ENCODE results near the gene TP53TG5.

TP53TG5 gene

GRCh38 chr20:45366631-45367030 is 11.5 kb downstream of the TP53TG5 start:
- Histone ChIP-seq H3K27me3 (ENCODE audit: control insufficient read depth, low read length) (no peaks in the 10 kb centered on the region), H4K20me1 (ENCODE audit: control insufficient read depth, insufficient read depth, low read depth, low read length) (peaks cover 19% of the 10 kb centered on the region), H3K4me2 (ENCODE audit: low read length) (no peak overlapping the region; the same call in 1 of the 2 replicates), H3K4me1 (ENCODE audit: control insufficient read depth, low read length) (peaks cover 67% of the 10 kb centered on the region), H3K9me2 (replicated peaks; ENCODE audit: control insufficient read depth, low read length) (no peaks in the 10 kb centered on the region), H3F3A (ENCODE audit: control insufficient read depth, insufficient read depth) (peaks cover 26% of the 10 kb centered on the region), H3K9me3 (ENCODE audit: control insufficient read depth, insufficient read depth, low read length) (no peaks in the 10 kb centered on the region), H3K79me2 (ENCODE audit: control insufficient read depth, low read length) (peaks cover 38% of the 10 kb centered on the region), H3K27ac (ENCODE audit: low read depth, low read length) (no peak overlapping the region), H3K4me3 (ENCODE audit: low read length) (no peak overlapping the region), H3K36me3 (ENCODE audit: control insufficient read depth, low read length) (peaks cover 43% of the 10 kb centered on the region)
- TF ChIP-seq EZH2phosphoT487 (IDR thresholded peaks at IDR 0.05; ENCODE audit: borderline replicate concordance, low read length): no peak
- no peak for TF ChIP-seq CTCF (IDR thresholded peaks at IDR 0.05; ENCODE audit: low read depth, low read length, poor library complexity, severe bottlenecking)

GRCh38 chr20:45366192-45366591 is 11.9 kb downstream of the TP53TG5 start:
- no peaks in the 10 kb centered on the region for H3K9me2 ChIP-seq (replicated peaks; ENCODE audit: control insufficient read depth, low read length)
- H3K4me2 ChIP-seq (ENCODE audit: low read length): no peak overlapping the region
- H3K4me1 ChIP-seq (ENCODE audit: control insufficient read depth, low read length): peaks cover 71% of the 10 kb centered on the region
- no peaks in the 10 kb centered on the region for H3K9me3 ChIP-seq (ENCODE audit: control insufficient read depth, insufficient read depth, low read length)
- no peak overlapping the region for H3K27ac ChIP-seq (ENCODE audit: low read depth, low read length)
- TF ChIP-seq EZH2phosphoT487 (IDR thresholded peaks at IDR 0.05; ENCODE audit: borderline replicate concordance, low read length): no peak
- no peak for TF ChIP-seq CTCF (IDR thresholded peaks at IDR 0.05; ENCODE audit: low read depth, low read length, poor library complexity, severe bottlenecking)
- H3K4me3 ChIP-seq (ENCODE audit: low read length): no peak overlapping the region
- peaks cover 19% of the 10 kb centered on the region for H4K20me1 ChIP-seq (ENCODE audit: control insufficient read depth, insufficient read depth, low read depth, low read length)
- no peaks in the 10 kb centered on the region for H3K27me3 ChIP-seq (ENCODE audit: control insufficient read depth, low read length)
- H3K79me2 ChIP-seq (ENCODE audit: control insufficient read depth, low read length): peaks cover 38% of the 10 kb centered on the region
- peaks cover 21% of the 10 kb centered on the region for H3F3A ChIP-seq (ENCODE audit: control insufficient read depth, insufficient read depth)
- H3K36me3 ChIP-seq (ENCODE audit: control insufficient read depth, low read length): peaks cover 43% of the 10 kb centered on the region

GRCh38 chr20:45365444-45365970 is 12.6 kb downstream of the TP53TG5 start:
- Histone ChIP-seq H3F3A (ENCODE audit: control insufficient read depth, insufficient read depth) (peaks cover 21% of the 10 kb centered on the region), H3K36me3 (ENCODE audit: control insufficient read depth, low read length) (peaks cover 43% of the 10 kb centered on the region), H3K27ac (ENCODE audit: low read depth, low read length) (no peak overlapping the region), H4K20me1 (ENCODE audit: control insufficient read depth, insufficient read depth, low read depth, low read length) (peaks cover 19% of the 10 kb centered on the region), H3K9me2 (replicated peaks; ENCODE audit: control insufficient read depth, low read length) (no peaks in the 10 kb centered on the region), H3K9me3 (ENCODE audit: control insufficient read depth, insufficient read depth, low read length) (no peaks in the 10 kb centered on the region), H3K27me3 (ENCODE audit: control insufficient read depth, low read length) (no peaks in the 10 kb centered on the region), H3K79me2 (ENCODE audit: control insufficient read depth, low read length) (peaks cover 38% of the 10 kb centered on the region), H3K4me2 (ENCODE audit: low read length) (no peak overlapping the region; the same call in 1 of the 2 replicates), H3K4me3 (ENCODE audit: low read length) (no peak overlapping the region), H3K4me1 (ENCODE audit: control insufficient read depth, low read length) (peaks cover 74% of the 10 kb centered on the region)
- TF ChIP-seq EZH2phosphoT487 (IDR thresholded peaks at IDR 0.05; ENCODE audit: borderline replicate concordance, low read length): no peak
- no peak for TF ChIP-seq CTCF (IDR thresholded peaks at IDR 0.05; ENCODE audit: low read depth, low read length, poor library complexity, severe bottlenecking)

All from DOHH2 (cell line).